HepG2 (cell line): ENCODE measurements around the gene TENM3. TPM values are rescaled to one million over a fixed set of nuclear protein-coding genes. Genes with fewer than 3 reads are reported as not detected.

Source experiments
- ATAC-seq: fragments of 200-7000 bp; cut with Tn5 transposase; 3 replicates; pipeline ENCODE4 v1.9.1; 2020; ENCODE audit warnings: mild to moderate bottlenecking, moderate library complexity
- BruUV-seq: library from RNA; stranded (reverse); fragments of 400-500 nt; replicated peaks from 2 replicates; lab custom pipeline; 2021; lab: Mats Ljungman, UMichigan
- CTCF ChIA-PET: fragments of 300-600 bp; formaldehyde crosslinking; extraction: SDS; loops from one replicate; lab custom pipeline; 2021; ENCODE audit warnings: low total read pairs, inconsistent platforms, low intra/inter-chr PET ratio; lab: Yijun Ruan, JAX
- POLR2A ChIA-PET: fragments of 350-600 bp; sonication (Branson Sonifier 250); formaldehyde crosslinking; loops from one replicate; lab custom pipeline; 2020; ENCODE audit warnings: antibody characterized with exemption, inconsistent platforms; lab: Yijun Ruan, JAX
- DNase-seq: peaks from one replicate; pipeline ENCODE4 v3.0.0-alpha.2; 2015; ENCODE audit warnings: low spot score
- FAIRE-seq: peaks from 3 replicates; lab custom pipeline; 2011; peaks lifted over from hg19 to GRCh38; lab: Jason Lieb, UNC
- H2AFZ ChIP-seq: one replicate; pipeline ENCODE4 v1.6.1; 2011; ENCODE audit warnings: low read length, inconsistent platforms
- H3K27ac ChIP-seq: fragments of 300-600 bp; 3 replicates; pipeline ENCODE4 v1.8.0; 2011; ENCODE audit warnings: mixed run types, mild to moderate bottlenecking, mixed read lengths, low read length, inconsistent platforms; ENCODE audit not compliant: insufficient read depth; ENCODE audit errors: extremely low read length
- H3K27me3 ChIP-seq, 2 experiments: fragments of 200-600 bp in 1 of 2; 2 replicates in 1 of 2; 3 replicates in 1 of 2; pipeline versions ENCODE4 v1.6.0 to v1.8.0; 2011; ENCODE audit warnings: low read length in 2 of 2, mild to moderate bottlenecking in 2 of 2, moderate library complexity in 2 of 2, inconsistent platforms in 1 of 2; ENCODE audit not compliant: insufficient read depth in 2 of 2, control insufficient read depth in 1 of 2
- H3K36me3 ChIP-seq, 2 experiments: fragments of 200-600 bp in 1 of 2; replicated peaks in 1 of 2; 2 replicates in 1 of 2; 3 replicates in 1 of 2; pipeline versions ENCODE4 v1.5.1 to v1.8.0; 2011; ENCODE audit warnings: low read length in 2 of 2, inconsistent platforms in 1 of 2; ENCODE audit not compliant: insufficient read depth in 2 of 2, control insufficient read depth in 1 of 2
- H3K4me1 ChIP-seq: 2 replicates; pipeline ENCODE4 v1.5.1; 2012; ENCODE audit warnings: low read length, inconsistent platforms; ENCODE audit not compliant: insufficient read depth
- H3K4me2 ChIP-seq: 2 replicates; pipeline ENCODE4 v1.6.0; 2011; ENCODE audit warnings: low read depth, low read length, inconsistent platforms
- H3K4me3 ChIP-seq, 3 experiments: fragments of 200-600 bp in 1 of 3; sonication (generic), shearing (Covaris generic) in 1 of 3; replicated peaks in 1 of 3; 2 replicates each; pipeline ENCODE4 v1.5.1; 2011 to 2016; ENCODE audit warnings: low read length in 3 of 3, inconsistent platforms in 2 of 3, low read depth in 2 of 3, mild to moderate bottlenecking in 2 of 3, control low read depth in 1 of 3, mixed read lengths in 1 of 3; ENCODE audit not compliant: insufficient read depth in 1 of 3
- H3K79me2 ChIP-seq: one replicate; pipeline ENCODE4 v1.6.1; 2011; ENCODE audit warnings: low read length, inconsistent platforms; ENCODE audit not compliant: insufficient read depth
- H3K9ac ChIP-seq: 2 replicates; pipeline ENCODE4 v1.6.0; 2011; ENCODE audit warnings: mild to moderate bottlenecking, low read depth, low read length, inconsistent platforms; ENCODE audit not compliant: insufficient read depth
- H3K9me3 ChIP-seq: 2 replicates; pipeline ENCODE4 v1.5.1; 2012; ENCODE audit warnings: mild to moderate bottlenecking, low read length
- H4K20me1 ChIP-seq: 2 replicates; pipeline ENCODE4 v1.6.0; 2011; ENCODE audit warnings: inconsistent platforms, mild to moderate bottlenecking, low read length, moderate library complexity; ENCODE audit not compliant: insufficient read depth
- SCMH1 ChIP-seq: sonication (generic); formaldehyde crosslinking; IDR thresholded peaks from 2 replicates; pipeline ENCODE4 v1.9.0; 2021; ENCODE audit warnings: missing genetic modification reagents, mild to moderate bottlenecking, borderline replicate concordance
- ZC3H4 ChIP-seq: sonication (generic); formaldehyde crosslinking; IDR thresholded peaks from 2 replicates; pipeline ENCODE4 v1.4.0; 2020; ENCODE audit warnings: missing genetic modification reagents, borderline replicate concordance
- ZNF367 ChIP-seq: sonication (generic); formaldehyde crosslinking; IDR thresholded peaks from 2 replicates; pipeline ENCODE4 v1.4.0; 2020; ENCODE audit warnings: missing genetic modification reagents, borderline replicate concordance
- ZNF431 ChIP-seq: sonication (generic); formaldehyde crosslinking; IDR thresholded peaks from 2 replicates; pipeline ENCODE4 v1.9.0; 2022; ENCODE audit warnings: missing genetic modification reagents, low read depth, mild to moderate bottlenecking, borderline replicate concordance
- ZNF446 ChIP-seq: sonication (generic); formaldehyde crosslinking; IDR thresholded peaks from 2 replicates; pipeline ENCODE4 v1.5.0; 2020; ENCODE audit warnings: mild to moderate bottlenecking, missing genetic modification reagents
- ZNF512B ChIP-seq: sonication (generic); formaldehyde crosslinking; IDR thresholded peaks from 2 replicates; pipeline ENCODE4 v1.5.1; 2020; ENCODE audit warnings: missing genetic modification reagents, mild to moderate bottlenecking, borderline replicate concordance
- ZSCAN30 ChIP-seq: sonication (generic); formaldehyde crosslinking; IDR thresholded peaks from 2 replicates; pipeline ENCODE4 v1.5.0; 2020; ENCODE audit warnings: mild to moderate bottlenecking, missing genetic modification reagents
- WGBS: methylation state at CpG from one replicate; pipeline ENCODE4 v1.1.6; 2017; ENCODE audit warnings: low lambda C conversion rate; 5-methylcytosine and 5-hydroxymethylcytosine counted together
- in situ Hi-C: cut with HindIII; loops from 2 replicates; pipeline ENCODE4 v1.10.0; 2017; ENCODE audit warnings: low pct_unique_long_range_greater_than_20kb; ENCODE audit not compliant: extremely low pct_ligation_motif_present
- intact Hi-C: fragments of 100-400 bp; cut with micrococcal nuclease; formaldehyde crosslinking; loops from one replicate; pipeline ENCODE4 v1.10.0; 2022; ENCODE audit not compliant: unreplicated experiment
- polyA plus RNA-seq, 8 experiments: library from polyadenylated mRNA; depleted of rRNA in 3 of 8; stranded (reverse) in 7 of 8; unstranded in 1 of 8; fragments of >200 nt; fragmentation: Illumina TruSeq in 4 of 8; extraction: Trizol in 4 of 8; gene quantifications; 2 replicates each; pipeline versions ENCODE4 v1.2.1 to v1.2.3, GENCODE V29; 2011 to 2016; ENCODE audit warnings: low read depth in 4 of 8, missing spikeins in 1 of 8, mixed read lengths in 1 of 8; ENCODE audit not compliant: insufficient read depth in 1 of 8
- total RNA-seq, 5 experiments: library from RNA; depleted of rRNA; stranded (reverse); fragments of >200 nt; fragmentation: Illumina TruSeq; extraction: Trizol; gene quantifications; 2 replicates each; pipeline ENCODE4 v1.2.3, GENCODE V29; 2016; ENCODE audit warnings: low read depth in 1 of 5

The TENM3 gene
- total and polyA plus RNA-seq, 2 of the 13 experiments (the other 11 are each of a cell fraction or from before 2014, with no cell fraction given), result 0.04 TPM; not detected in 1

- no peak for FAIRE-seq
- no TSS peak for BruUV-seq
- ATAC-seq, result no peak
- Histone ChIP-seq H3K4me2 (no peak overlapping the region), H3K79me2 (no peaks in the 10 kb centered on the region), H2AFZ (no peak overlapping the region), H3K4me3 (no peak overlapping the region), H3K27me3 (no peaks in the 10 kb centered on the region; a peak in 1 of 5 replicates), H3K27ac (no peak overlapping the region), H4K20me1 (no peaks in the 10 kb centered on the region), H3K36me3 (no peaks in the 10 kb centered on the region), H3K9me3 (no peaks in the 10 kb centered on the region), H3K4me1 (no peaks in the 10 kb centered on the region), H3K9ac (no peak overlapping the region)
- 8% methylated on average over 8 of the region's 8 CpGs for WGBS
- DNase-seq, result no peak
- CTCF ChIA-PET, result no interaction called here
- POLR2A ChIA-PET, result no interaction called here
- TF ChIP-seq ZNF512B (CRISPR knock-in tag) (no peak), ZNF431 (CRISPR knock-in tag) (no peak), ZC3H4 (no peak), ZNF367 (CRISPR knock-in tag) (no peak), SCMH1 (no peak), ZSCAN30 (no peak), ZNF446 (CRISPR knock-in tag) (no peak)
- intact Hi-C loops (no loop called here), in situ Hi-C loops (no loop called here)
These were observed 12.4 kb downstream of the TENM3 start for GRCh38 chr4:182255441-182256190.
